NCI-H524 (cell line): Measurements from ENCODE around the gene RBMX2.
"Not testable (repeated sequence)": the region's sequence is repeated elsewhere in the genome, so short reads cannot be mapped to it uniquely, and the experiment has no call there.

Experiments used
- DNase-seq, 2 experiments: peaks; one replicate each; lab custom pipeline; 2025; lab: John Stamatoyannopoulos, UW

The RBMX2 gene

GRCh38 chrX:130401415-130402207 lies at the start of gene RBMX2:
Gene RBMX2, plus strand, starts transcription at chrX:130401987. Its CDS starts 46 bp downstream, at chrX:130402033.
- peak; percentile 76 to 86 for DNase-seq

GRCh38 chrX:130352050-130352449 lies 49.7 kb upstream of the RBMX2 start:
- DNase-seq = not testable (repeated sequence)

DNA sequence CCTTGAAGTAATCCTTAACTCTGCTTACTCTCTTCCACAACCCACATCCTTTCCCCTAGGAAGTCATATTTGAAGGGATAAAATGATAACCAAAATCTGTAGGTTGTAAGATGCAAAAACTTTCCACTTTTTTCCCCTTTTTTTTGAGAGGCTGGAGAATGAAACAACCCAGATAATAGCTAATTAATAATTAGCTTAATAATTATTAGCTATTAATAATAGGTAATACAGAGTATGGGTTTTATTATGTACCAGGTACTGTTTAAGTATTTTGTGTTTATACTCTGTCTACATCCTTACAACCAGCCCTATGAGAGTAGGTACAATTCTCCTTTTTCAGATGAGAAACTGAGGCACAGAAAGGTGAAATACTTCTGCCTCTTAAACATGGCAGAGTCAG lies 25.7 kb upstream of the RBMX2 start:
- DNase-seq = no peak

DNA sequence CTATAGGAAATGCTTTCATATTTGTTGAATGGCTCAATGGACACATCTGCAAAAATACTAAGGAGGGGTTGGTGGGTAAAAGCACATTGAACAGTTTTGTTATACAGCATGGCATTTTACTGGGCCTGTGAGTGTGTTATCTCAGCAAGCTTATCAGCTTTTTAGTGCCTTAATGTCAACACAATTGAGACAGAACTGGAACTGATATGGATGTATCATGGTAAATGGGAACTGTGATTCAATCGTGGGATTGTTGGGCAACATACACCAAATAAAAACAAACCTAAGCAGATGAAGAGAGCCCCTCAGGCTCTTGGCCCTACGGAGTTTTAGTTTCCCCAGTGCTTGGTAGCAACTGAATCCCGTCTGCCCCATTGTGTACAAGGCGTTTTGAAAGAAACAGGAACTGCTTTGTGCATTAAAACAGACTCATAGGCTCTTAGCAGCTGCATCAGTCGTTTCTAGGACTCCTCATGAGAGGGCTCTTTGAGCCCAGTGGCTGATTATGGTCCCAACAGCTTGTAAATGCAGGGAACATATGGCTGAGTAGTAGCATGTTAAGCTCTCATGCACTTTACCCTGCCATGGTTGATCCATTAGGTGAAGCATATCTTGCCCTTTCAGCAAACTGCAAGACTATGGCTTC lies 23.6 kb upstream of the RBMX2 start:
- peak; percentile 86 to 96 for DNase-seq

DNA sequence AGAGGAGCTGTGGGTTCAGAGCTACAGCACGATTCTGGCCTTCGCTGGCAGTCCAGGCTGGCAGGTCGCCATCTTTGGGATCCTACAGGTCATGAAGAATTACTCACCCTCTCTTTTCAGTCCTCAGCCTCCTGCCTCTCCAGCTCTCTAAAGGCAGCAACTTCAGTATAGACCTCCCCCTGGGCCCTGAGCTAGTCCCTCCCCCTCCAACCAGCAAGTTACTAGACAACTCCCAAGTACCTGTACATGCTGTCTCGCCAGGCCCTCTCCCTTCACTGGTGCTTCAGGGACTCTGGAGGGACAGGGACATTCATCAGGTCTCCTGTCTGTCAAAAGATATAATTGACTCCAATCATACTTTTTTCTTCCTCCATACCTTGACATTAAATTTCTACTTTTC lies 16.3 kb upstream of the RBMX2 start, which contains the start of gene GPR119:
Gene GPR119 (minus strand): TSS at position 155 of the 400 bp plus-strand sequence. CDS start 227 bp downstream, outside the sequence.
- no peak for DNase-seq

DNA sequence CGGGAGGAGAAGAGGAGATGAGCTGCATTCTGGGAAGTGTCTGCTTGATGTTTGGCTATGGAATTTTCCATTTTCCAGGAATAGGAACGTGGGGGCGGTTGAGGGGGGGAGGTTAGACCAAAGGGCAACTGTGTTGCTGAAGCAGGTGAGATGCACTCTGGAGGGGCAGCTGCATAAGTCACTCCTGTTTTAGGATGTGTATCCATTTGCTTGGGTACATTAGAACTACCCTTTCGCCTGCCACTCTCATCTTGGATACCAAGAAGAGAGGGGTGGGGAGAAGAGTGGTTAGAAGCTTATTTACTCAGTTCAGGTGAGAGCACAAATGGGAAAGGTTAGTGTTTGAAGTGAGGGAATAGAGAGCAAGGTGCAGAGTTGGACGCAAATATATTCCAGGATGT lies 15.4 kb upstream of the RBMX2 start:
- no peak for DNase-seq

DNA sequence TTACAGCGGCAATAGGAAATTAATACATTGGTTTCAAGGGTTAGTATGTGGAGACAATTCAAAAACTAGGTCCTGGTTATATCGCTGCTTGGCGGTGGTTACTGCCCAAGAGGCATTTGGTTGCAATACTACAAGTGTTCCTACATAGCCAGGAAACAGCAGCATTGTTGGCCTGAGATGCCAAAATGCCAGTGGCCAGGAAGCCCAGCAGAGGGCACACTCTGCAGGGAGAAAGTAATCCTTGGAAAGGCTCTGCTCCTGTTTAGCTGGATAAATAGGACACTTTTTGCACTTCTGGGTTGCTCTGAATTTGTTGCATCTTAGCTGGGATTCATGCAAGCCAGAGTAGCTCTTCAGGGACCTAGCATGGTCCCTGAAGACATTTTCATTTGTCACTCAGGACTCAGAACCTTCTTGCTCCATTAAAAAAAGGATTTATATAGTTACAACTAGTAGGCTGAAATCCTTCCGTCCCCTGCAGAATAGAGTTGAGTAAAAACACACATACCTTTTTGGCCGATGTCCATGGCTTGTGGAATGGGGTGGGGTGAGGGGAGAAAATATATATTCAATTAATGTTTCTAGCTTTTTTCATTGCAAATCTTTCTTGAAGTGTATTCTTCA lies 8.2 kb upstream of the RBMX2 start:
- DNase-seq = peak; percentile 72 to 75

GRCh38 chrX:130395341-130395740 lies 6.4 kb upstream of the RBMX2 start:
- peak; percentile 52 to 89 for DNase-seq

- DNase-seq = no peak
Measured at GRCh38 chrX:130402208-130402684, 459 bp downstream of the RBMX2 start.

- no peak for DNase-seq
Measured at GRCh38 chrX:130413415-130413814, 11.6 kb downstream of the RBMX2 start.

DNA sequence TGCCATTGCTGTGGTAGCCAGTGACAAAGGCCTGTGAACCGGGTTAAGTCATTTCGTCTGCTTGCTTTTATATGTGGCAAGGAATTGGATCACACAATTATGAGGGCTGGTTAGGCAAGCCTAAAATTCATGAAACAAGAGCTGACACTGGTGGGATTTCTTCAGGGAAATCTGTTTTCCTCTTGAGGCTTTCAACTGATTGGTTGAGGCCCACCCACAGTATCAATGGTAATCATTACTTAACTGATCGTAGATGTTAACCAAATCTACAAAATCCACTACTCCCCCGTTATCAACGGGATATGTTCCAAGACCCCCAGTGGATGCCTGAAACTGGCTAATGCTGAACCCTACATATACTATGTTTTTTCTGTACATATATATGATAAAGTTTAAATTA lies 13.0 kb downstream of the RBMX2 start:
- no peak for DNase-seq

GRCh38 chrX:130415201-130415600 lies 13.4 kb downstream of the RBMX2 start:
- no peak for DNase-seq

DNA sequence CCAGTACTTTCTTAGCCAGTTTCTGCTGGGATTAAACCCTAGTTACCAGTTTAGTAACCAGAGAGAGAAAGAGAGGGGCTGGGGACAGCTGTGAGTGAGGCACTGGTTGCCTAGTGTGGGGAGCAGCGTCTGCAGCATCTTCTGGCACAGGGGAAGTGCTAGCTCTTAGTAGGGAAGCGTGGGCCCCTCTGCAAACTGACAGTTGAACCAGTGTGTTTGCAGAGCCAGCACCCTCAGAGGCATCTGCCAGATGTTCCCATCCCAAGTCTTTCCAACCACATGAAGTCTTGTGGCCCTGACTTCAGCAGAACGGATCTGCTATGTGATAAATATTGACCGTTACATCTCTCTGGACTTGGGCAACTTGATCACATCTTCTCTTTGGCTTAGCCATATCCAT lies 15.0 kb downstream of the RBMX2 start:
- DNase-seq = no peak

DNA sequence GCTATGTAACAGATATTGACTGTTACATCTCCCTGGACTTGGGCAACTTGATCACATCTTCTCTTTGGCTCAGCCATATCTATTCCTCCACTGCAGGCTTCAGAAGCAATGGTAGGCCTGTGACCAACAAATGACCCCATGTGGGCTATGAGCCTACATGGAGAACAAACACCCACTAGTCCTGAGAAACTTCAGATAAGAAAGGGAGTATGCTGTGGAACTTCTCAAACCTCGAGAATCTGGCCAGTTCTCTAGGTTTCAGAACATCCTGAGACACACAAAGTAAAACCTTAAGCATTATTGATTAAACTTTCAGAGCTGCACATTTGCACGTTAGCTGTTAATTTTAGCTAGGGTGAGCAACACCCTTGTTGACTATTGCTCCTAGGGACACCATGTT lies 16.3 kb downstream of the RBMX2 start:
- no peak for DNase-seq

DNA sequence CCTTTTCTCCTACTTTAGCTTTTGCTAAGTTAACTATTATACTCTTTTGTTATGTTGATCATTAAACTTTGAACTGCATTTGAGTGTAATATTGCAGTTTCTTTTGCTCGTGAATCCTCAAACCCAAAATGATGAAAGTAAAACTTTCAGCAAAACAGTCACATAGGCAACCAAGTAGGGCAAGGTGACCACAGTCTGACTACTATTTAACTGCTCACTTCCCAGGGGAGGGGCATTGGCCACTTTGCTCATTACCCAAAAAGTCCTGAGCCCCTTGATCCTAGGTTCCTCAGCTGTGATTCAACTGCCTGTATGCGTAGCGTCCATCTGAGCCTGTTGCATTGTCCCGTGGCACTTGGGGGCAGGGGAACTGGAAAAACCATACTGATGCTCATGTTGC lies 17.0 kb downstream of the RBMX2 start:
- DNase-seq = no peak

- no peak for DNase-seq
Measured at GRCh38 chrX:130419263-130419662, 17.5 kb downstream of the RBMX2 start.

DNA sequence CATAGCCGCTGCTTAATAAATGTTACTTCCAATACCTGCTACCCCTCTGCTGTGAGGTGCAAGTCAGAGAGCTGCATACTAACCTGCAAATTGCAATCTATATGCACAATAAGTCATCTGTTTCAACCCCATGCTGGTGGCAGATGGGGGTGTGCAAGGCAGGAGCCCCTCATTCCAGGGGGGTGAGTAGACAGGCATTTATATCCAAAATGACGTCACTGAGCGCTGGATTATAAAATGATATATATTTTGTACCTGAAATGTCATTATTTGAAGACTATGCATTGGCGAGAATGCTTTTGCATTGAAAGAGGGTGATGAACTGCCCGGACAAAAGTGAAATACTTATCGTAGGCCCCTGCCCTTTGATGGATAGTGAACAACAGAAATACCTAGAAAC lies 24.7 kb downstream of the RBMX2 start:
- no peak for DNase-seq

GRCh38 chrX:130429236-130429635 lies 27.4 kb downstream of the RBMX2 start:
- DNase-seq = not testable (repeated sequence)

DNA sequence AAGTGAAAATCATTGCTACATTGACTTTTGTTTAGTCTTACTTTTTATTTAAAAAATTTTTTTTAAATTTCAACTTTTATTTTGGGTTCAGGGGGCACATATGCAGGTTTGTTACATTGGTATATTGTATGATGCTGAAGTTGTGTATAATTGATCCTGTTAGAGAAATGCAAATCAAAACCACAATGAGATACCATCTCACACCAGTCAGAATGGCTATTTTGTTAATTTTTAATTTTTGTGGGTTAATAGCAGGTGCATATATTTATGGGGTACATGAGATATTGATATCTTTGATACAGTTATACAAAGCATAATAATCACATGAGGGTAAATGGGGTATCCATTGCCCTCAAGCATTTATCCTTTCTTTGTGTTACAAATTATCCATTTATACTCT lies 34.1 kb downstream of the RBMX2 start:
- no peak for DNase-seq

DNA sequence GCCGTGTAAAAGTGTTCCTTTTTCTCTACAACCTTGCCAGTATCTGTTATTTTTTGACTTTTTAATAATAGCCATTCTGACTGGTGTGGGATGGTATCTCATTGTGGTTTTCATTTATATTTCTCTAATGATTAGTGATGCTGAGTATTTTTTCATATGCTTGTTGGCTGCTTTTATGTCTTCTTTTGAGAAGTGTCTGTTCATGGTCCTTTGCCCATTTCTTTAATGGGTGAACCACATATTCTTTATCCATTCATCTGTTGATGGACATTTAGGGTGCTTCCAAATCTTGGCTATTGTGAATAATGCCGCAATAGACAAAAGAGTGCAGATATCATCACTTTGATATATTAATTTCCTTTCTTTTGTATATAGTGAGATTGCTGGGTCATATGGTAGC lies 36.2 kb downstream of the RBMX2 start:
- DNase-seq = not testable (repeated sequence)

- no peak for DNase-seq
Measured at GRCh38 chrX:130443875-130444274, 42.1 kb downstream of the RBMX2 start.

DNA sequence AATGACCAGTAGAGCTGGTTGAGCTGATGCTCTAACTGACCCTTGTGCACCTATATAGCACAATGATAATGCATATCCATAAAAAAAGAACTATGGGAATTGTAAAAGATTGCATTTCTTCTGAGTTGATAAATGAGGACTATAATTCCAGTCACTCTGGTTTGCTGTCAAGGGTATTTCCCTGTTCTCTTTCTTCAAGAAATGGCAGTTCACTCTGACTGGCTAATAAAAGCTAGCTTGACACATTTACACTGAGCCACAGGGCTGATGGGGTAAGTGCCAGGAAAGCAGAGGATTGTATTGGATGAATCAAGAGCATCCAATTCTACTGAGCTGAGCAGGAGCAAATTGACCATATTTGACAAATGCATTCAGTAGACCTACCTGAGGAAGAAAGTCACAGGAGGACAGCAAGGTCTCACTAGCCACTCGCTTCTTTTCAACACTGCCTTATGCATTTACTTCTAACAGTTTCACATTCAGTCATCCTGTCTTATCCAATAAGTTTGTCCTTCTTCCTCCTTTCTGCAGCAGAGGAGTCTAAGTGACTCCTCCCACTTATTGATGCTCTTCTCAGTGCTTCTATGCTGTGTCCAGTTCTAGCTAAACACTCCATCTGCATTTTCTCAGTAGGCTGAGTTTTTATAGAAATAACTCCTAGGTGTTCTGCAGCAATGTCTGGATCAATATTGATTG lies 43.0 kb downstream of the RBMX2 start:
- no peak for DNase-seq
